Type B pancreatic cell (in vitro differentiated cells): Measurements from ENCODE around the gene ALDH1B1. TPM values are rescaled to one million over a fixed set of nuclear protein-coding genes. Genes with fewer than 3 reads are reported as not detected.
A peak's percentile ranks its signal among the peaks of the same experiment; 100 is the strongest.
"Not testable (repeated sequence)": the region's sequence is repeated elsewhere in the genome, so short reads cannot be mapped to it uniquely, and the experiment has no call there.

Source experiments
- DNase-seq: peaks from one replicate; pipeline ENCODE4 v3.0.0; 2021; ENCODE audit warnings: mixed read lengths; ENCODE audit not compliant: unreplicated experiment; ENCODE audit errors: extremely low spot score
- H3K27ac Mint-ChIP-seq: 2 replicates; pipeline ENCODE4 v1.8.0; 2021; ENCODE audit warnings: mild to moderate bottlenecking, mixed read lengths
- H3K27me3 Mint-ChIP-seq: 2 replicates; pipeline ENCODE4 v1.8.0; 2021; ENCODE audit warnings: mixed read lengths
- H3K36me3 Mint-ChIP-seq: 2 replicates; pipeline ENCODE4 v1.8.0; 2021; ENCODE audit warnings: mixed read lengths
- H3K4me1 Mint-ChIP-seq: one replicate; pipeline ENCODE4 v1.8.0; 2021; ENCODE audit warnings: mixed read lengths; ENCODE audit not compliant: unreplicated experiment
- H3K4me3 Mint-ChIP-seq: 2 replicates; pipeline ENCODE4 v1.8.0; 2021; ENCODE audit warnings: mild to moderate bottlenecking, mixed read lengths
- H3K9me3 Mint-ChIP-seq: 2 replicates; pipeline ENCODE4 v1.8.0; 2021; ENCODE audit warnings: mixed read lengths
- total RNA-seq: library from RNA; stranded (reverse); gene quantifications from 2 replicates; pipeline ENCODE4 v1.2.1, GENCODE V29; 2021; ENCODE audit warnings: low replicate concordance
- TF ChIP-seq, protein P1 (sequence below): fragments of 200-600 bp; sonication (generic); conservative IDR thresholded peaks from 2 replicates; pipeline ENCODE4 v1.5.0; 2021; ENCODE audit warnings: antibody characterized with exemption, mild to moderate bottlenecking

Gene ALDH1B1
- total RNA-seq, 1 donor from 2014 or later: 29.1 TPM

DNA sequence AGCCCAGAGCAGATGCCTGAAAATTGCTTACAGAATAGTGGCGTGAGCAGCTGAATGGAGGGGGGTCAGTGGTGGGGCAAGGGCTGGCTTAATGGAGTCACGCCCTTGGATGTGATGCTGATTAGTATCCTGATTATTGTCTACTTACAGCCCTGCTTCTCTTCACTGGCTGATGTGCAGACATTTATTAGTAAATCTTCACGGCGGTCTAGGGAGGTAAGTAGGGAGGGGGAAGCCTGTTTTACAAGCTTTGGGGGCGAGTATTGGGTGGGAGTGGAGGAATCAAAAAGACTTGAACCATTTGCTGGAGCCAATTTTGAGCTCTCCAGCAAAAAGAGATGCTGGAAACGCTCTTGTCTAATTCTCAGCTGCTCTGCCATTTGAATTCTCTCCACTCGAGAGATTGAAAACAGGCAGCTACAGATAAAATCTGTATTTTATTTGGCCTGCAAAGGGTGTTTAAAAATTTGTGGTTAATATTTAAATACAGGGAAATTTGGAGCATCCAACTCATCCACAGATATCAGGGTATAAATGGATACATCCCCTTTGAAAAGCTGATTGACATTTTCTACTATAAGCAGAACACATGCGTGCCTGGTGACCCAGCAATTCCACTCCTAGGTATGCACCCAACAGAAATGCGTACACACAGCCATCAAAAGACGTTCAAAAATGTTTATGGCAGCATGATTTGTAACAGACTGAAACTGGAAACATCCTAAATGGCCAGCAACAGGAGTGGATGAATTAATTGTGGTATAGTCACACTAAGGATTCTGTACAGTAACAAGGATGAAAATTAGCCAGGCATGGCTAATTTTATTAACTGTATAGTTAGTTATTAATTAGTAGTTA lies 19.5 kb upstream of the ALDH1B1 start:
- Mint-ChIP-seq H3K27me3 (peaks cover 12% of the 10 kb centered on the region), H3K4me3 (no peak overlapping the region), H3K27ac (no peak overlapping the region), H3K4me1 (peaks cover 13% of the 10 kb centered on the region), H3K9me3 (no peaks in the 10 kb centered on the region), H3K36me3 (no peaks in the 10 kb centered on the region)
- TF ChIP-seq, protein P1, sequence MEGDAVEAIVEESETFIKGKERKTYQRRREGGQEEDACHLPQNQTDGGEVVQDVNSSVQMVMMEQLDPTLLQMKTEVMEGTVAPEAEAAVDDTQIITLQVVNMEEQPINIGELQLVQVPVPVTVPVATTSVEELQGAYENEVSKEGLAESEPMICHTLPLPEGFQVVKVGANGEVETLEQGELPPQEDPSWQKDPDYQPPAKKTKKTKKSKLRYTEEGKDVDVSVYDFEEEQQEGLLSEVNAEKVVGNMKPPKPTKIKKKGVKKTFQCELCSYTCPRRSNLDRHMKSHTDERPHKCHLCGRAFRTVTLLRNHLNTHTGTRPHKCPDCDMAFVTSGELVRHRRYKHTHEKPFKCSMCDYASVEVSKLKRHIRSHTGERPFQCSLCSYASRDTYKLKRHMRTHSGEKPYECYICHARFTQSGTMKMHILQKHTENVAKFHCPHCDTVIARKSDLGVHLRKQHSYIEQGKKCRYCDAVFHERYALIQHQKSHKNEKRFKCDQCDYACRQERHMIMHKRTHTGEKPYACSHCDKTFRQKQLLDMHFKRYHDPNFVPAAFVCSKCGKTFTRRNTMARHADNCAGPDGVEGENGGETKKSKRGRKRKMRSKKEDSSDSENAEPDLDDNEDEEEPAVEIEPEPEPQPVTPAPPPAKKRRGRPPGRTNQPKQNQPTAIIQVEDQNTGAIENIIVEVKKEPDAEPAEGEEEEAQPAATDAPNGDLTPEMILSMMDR: no peak
- DNase-seq: no peak

DNA sequence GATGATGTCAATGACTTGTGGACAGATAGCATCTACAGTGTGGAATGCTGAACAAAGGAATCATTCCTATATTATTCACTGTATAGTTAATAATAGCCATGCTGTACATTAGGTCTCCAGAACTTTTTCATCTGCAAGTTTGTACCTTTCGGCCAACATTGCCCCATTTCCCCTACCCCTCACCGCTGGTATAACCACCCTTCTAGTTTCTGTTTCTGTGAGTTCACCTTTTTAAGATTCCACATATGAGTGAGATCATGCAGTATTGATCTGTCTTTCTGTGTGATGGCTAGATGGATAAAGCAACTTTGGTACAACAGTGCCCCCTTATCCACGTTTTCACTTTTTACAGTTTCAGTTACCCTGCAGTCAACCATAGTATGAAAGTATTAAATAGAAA lies 18.8 kb upstream of the ALDH1B1 start:
- Mint-ChIP-seq H3K27ac (no peak overlapping the region), H3K36me3 (no peaks in the 10 kb centered on the region), H3K4me1 (peaks cover 13% of the 10 kb centered on the region), H3K9me3 (no peaks in the 10 kb centered on the region), H3K4me3 (no peak overlapping the region), H3K27me3 (peaks cover 12% of the 10 kb centered on the region)
- no peak for DNase-seq
- TF ChIP-seq, protein P1: no peak

DNA sequence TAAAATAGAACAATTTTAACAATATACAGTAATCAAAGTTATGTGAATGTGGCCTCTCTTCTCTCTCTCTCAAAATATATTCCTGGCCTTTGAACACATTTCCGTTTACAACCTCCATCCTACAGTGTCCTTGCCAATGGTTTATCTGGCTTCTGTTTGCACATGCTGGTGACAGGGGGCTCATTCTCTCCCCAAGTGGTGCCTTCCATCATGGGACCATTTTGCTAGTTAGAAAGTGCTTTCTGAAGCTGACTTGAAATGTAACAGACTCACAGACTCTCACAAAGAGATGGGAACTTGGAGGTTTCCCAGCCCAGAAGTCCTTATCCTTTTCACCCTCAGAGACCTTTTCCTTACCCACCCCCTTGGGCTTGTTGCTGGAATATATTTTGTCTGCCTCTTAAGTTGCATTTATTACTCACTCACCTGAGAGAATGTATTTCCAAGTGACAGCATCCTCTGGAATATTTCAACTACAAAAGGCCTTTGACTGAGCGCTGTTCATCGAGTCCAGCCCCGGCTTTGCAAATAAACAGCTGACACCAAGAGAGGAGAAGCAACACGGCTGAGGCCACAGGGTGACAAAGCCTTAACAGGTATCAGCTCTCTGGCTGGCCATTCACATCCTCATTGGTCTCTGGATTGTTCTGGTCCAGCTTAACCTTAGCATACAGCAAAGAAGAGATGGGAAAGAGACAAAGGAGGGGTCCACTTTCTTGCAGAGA lies 17.5 kb upstream of the ALDH1B1 start:
- no peak for DNase-seq
- TF ChIP-seq, protein P1: no peak
- H3K36me3 Mint-ChIP-seq: no peaks in the 10 kb centered on the region
- peaks cover 9% of the 10 kb centered on the region for H3K27me3 Mint-ChIP-seq
- no peaks in the 10 kb centered on the region for H3K9me3 Mint-ChIP-seq
- H3K27ac Mint-ChIP-seq: no peak overlapping the region
- peak overlapping the region; percentile 44 for H3K4me3 Mint-ChIP-seq
- H3K4me1 Mint-ChIP-seq: peaks cover 14% of the 10 kb centered on the region

DNA sequence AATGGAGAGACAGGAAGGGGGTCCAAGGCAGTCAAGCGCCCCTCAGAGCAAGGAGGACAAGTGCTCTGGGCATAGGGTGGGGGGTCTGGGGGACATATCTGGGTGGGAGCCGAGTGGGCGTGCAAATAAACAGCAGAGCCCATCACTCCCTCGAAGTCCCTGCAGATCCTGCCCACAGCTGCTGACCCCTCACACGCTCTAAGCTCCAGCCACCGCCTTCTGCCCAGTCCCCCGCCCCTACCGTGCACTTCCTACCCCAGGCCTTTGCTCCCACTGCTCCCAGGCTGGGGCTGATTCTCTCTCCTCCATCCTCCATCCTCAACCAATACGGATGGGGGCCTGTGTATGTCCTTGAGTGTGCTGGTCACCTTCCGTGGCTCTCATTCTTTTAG lies 16.9 kb upstream of the ALDH1B1 start:
- TF ChIP-seq, protein P1: no peak
- peaks cover 9% of the 10 kb centered on the region for H3K27me3 Mint-ChIP-seq
- no peak overlapping the region for H3K4me3 Mint-ChIP-seq
- no peaks in the 10 kb centered on the region for H3K36me3 Mint-ChIP-seq
- no peak for DNase-seq
- no peaks in the 10 kb centered on the region for H3K9me3 Mint-ChIP-seq
- H3K27ac Mint-ChIP-seq: no peak overlapping the region
- H3K4me1 Mint-ChIP-seq: peaks cover 18% of the 10 kb centered on the region

DNA sequence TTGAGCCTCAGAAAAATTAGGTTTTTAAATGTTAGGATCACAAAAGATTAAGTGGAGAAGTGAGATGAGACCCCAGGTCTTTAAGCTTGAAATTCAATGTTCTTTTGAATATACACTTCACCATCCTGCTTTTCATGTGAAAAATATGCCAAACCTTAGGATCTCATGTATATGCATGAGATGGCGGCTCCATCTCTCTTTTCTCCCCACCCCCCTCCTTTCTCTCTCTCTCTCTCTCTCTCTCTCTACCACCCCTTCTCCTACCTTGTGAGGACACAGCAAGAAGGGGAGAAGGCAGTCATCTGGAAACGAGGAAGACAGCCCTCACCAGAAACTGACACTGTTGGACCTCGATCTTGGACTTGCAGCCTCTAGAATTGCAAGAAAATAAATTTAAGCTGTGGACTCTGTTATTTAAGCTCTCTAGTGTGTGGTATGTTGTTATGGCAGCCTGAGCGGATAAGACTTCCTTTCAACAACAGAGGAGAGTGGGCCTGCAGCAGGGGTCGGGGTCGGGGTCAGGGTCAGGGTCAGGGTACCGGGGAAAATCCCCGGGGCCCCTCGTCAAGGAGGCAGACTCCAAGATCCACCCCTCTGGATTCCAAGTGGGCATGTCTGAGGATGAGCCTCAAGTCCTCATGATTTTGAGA lies 16.4 kb upstream of the ALDH1B1 start:
- TF ChIP-seq, protein P1: no peak
- peaks cover 24% of the 10 kb centered on the region for H3K4me1 Mint-ChIP-seq
- no peaks in the 10 kb centered on the region for H3K9me3 Mint-ChIP-seq
- H3K4me3 Mint-ChIP-seq: no peak overlapping the region
- H3K27ac Mint-ChIP-seq: no peak overlapping the region
- H3K27me3 Mint-ChIP-seq: peaks cover 6% of the 10 kb centered on the region
- H3K36me3 Mint-ChIP-seq: no peaks in the 10 kb centered on the region
- DNase-seq: no peak

DNA sequence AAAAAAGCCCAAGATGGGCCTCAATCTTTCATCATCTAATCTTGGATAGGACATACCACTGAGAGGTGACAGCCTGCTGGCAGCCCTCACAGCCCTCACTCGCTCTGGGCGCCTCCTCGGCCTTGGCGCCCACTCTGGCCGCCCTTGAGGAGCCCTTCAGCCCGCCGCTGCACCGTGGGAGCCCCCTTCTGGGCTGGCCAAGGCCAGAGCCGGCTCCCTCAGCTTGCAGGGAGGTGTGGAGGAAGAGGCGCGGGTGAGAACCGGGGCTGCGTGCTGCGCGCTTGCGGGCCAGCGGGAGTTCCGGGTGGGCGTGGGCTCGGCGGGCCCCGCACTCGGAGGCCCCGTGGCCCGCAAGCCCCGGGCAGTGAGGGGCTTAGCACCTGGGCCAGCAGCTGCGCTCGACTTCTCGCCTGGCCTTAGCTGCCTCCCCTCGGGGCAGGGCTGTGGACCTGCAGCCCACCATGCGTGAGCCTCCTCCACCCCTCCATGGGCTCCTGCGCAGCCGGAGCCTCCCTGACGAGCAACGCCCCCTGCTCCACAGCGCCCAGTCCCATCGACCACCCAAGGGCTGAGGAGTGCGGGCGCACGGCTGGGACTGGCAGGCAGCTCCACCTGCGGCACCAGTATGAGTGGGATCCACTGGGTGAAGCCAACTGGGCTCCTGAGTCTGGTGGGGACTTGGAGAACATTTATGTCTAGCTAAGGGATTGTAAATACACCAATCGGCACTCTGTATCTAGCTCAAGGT lies 15.0 kb upstream of the ALDH1B1 start:
- not testable (repeated sequence) for H3K27me3 Mint-ChIP-seq, H3K27ac Mint-ChIP-seq, H3K36me3 Mint-ChIP-seq, H3K9me3 Mint-ChIP-seq, DNase-seq, H3K4me3 Mint-ChIP-seq
- H3K4me1 Mint-ChIP-seq: peaks cover 29% of the 10 kb centered on the region
